HepG2 (cell line): Measurements from ENCODE around the gene ANKRD6. TPM values are rescaled to one million over a fixed set of nuclear protein-coding genes. Genes with fewer than 3 reads are reported as not detected.
A peak's percentile ranks its signal among the peaks of the same experiment; 100 is the strongest.

ENCODE experiments used
- ATAC-seq: fragments of 200-7000 bp; cut with Tn5 transposase; 3 replicates; pipeline ENCODE4 v1.9.1; 2020; ENCODE audit warnings: mild to moderate bottlenecking, moderate library complexity
- BruUV-seq: library from RNA; stranded (reverse); fragments of 400-500 nt; replicated peaks from 2 replicates; lab custom pipeline; 2021; lab: Mats Ljungman, UMichigan
- CTCF ChIA-PET: fragments of 300-600 bp; formaldehyde crosslinking; extraction: SDS; loops from one replicate; lab custom pipeline; 2021; ENCODE audit warnings: low total read pairs, inconsistent platforms, low intra/inter-chr PET ratio; lab: Yijun Ruan, JAX
- POLR2A ChIA-PET: fragments of 350-600 bp; sonication (Branson Sonifier 250); formaldehyde crosslinking; loops from one replicate; lab custom pipeline; 2020; ENCODE audit warnings: antibody characterized with exemption, inconsistent platforms; lab: Yijun Ruan, JAX
- DNase-seq: peaks from one replicate; pipeline ENCODE4 v3.0.0-alpha.2; 2015; ENCODE audit warnings: low spot score
- FAIRE-seq: peaks from 3 replicates; lab custom pipeline; 2011; peaks lifted over from hg19 to GRCh38; lab: Jason Lieb, UNC
- H2AFZ ChIP-seq: one replicate; pipeline ENCODE4 v1.6.1; 2011; ENCODE audit warnings: low read length, inconsistent platforms
- H3K27ac ChIP-seq: fragments of 300-600 bp; 3 replicates; pipeline ENCODE4 v1.8.0; 2011; ENCODE audit warnings: mixed run types, mild to moderate bottlenecking, mixed read lengths, low read length, inconsistent platforms; ENCODE audit not compliant: insufficient read depth; ENCODE audit errors: extremely low read length
- H3K27me3 ChIP-seq, 2 experiments: fragments of 200-600 bp in 1 of 2; 2 replicates in 1 of 2; 3 replicates in 1 of 2; pipeline versions ENCODE4 v1.6.0 to v1.8.0; 2011; ENCODE audit warnings: low read length in 2 of 2, mild to moderate bottlenecking in 2 of 2, moderate library complexity in 2 of 2, inconsistent platforms in 1 of 2; ENCODE audit not compliant: insufficient read depth in 2 of 2, control insufficient read depth in 1 of 2
- H3K36me3 ChIP-seq, 2 experiments: fragments of 200-600 bp in 1 of 2; replicated peaks in 1 of 2; 2 replicates in 1 of 2; 3 replicates in 1 of 2; pipeline versions ENCODE4 v1.5.1 to v1.8.0; 2011; ENCODE audit warnings: low read length in 2 of 2, inconsistent platforms in 1 of 2; ENCODE audit not compliant: insufficient read depth in 2 of 2, control insufficient read depth in 1 of 2
- H3K4me1 ChIP-seq: 2 replicates; pipeline ENCODE4 v1.5.1; 2012; ENCODE audit warnings: low read length, inconsistent platforms; ENCODE audit not compliant: insufficient read depth
- H3K4me2 ChIP-seq: 2 replicates; pipeline ENCODE4 v1.6.0; 2011; ENCODE audit warnings: low read depth, low read length, inconsistent platforms
- H3K4me3 ChIP-seq, 3 experiments: fragments of 200-600 bp in 1 of 3; sonication (generic), shearing (Covaris generic) in 1 of 3; replicated peaks in 1 of 3; 2 replicates each; pipeline ENCODE4 v1.5.1; 2011 to 2016; ENCODE audit warnings: low read length in 3 of 3, inconsistent platforms in 2 of 3, low read depth in 2 of 3, mild to moderate bottlenecking in 2 of 3, control low read depth in 1 of 3, mixed read lengths in 1 of 3; ENCODE audit not compliant: insufficient read depth in 1 of 3
- H3K79me2 ChIP-seq: one replicate; pipeline ENCODE4 v1.6.1; 2011; ENCODE audit warnings: low read length, inconsistent platforms; ENCODE audit not compliant: insufficient read depth
- H3K9ac ChIP-seq: 2 replicates; pipeline ENCODE4 v1.6.0; 2011; ENCODE audit warnings: mild to moderate bottlenecking, low read depth, low read length, inconsistent platforms; ENCODE audit not compliant: insufficient read depth
- H3K9me3 ChIP-seq: 2 replicates; pipeline ENCODE4 v1.5.1; 2012; ENCODE audit warnings: mild to moderate bottlenecking, low read length
- H4K20me1 ChIP-seq: 2 replicates; pipeline ENCODE4 v1.6.0; 2011; ENCODE audit warnings: inconsistent platforms, mild to moderate bottlenecking, low read length, moderate library complexity; ENCODE audit not compliant: insufficient read depth
- CENPT ChIP-seq: sonication (generic); formaldehyde crosslinking; IDR thresholded peaks from 2 replicates; pipeline ENCODE4 v1.8.0; 2022; ENCODE audit warnings: low read depth, mild to moderate bottlenecking, moderate library complexity, missing genetic modification reagents
- GATAD1 ChIP-seq: IDR thresholded peaks from 2 replicates; pipeline ENCODE4 v1.6.1; 2016; ENCODE audit warnings: missing genetic modification reagents, missing compliant biosample characterization
- HMG20B ChIP-seq: conservative IDR thresholded peaks from 2 replicates; pipeline ENCODE4 v1.6.1; 2016; ENCODE audit warnings: missing genetic modification reagents, missing compliant biosample characterization
- MAFK ChIP-seq, 2 experiments: IDR thresholded peaks in 1 of 2; conservative IDR thresholded peaks in 1 of 2; 2 replicates each; pipeline ENCODE4 v1.6.1; 2011; ENCODE audit warnings: improper control_type of control experiment in 2 of 2, low read length in 2 of 2
- MTA3 ChIP-seq: sonication (generic); formaldehyde crosslinking; IDR thresholded peaks from 2 replicates; pipeline ENCODE4 v1.4.0; 2020; ENCODE audit warnings: missing genetic modification reagents
- PRMT3 ChIP-seq: sonication (generic); formaldehyde crosslinking; IDR thresholded peaks from 2 replicates; pipeline ENCODE4 v1.8.1; 2022; ENCODE audit warnings: low read depth, mild to moderate bottlenecking, moderate library complexity, missing genetic modification reagents, borderline replicate concordance
- RBAK ChIP-seq: sonication (generic); formaldehyde crosslinking; IDR thresholded peaks from 2 replicates; pipeline ENCODE4 v1.5.1; 2020; ENCODE audit warnings: mild to moderate bottlenecking, missing genetic modification reagents
- SRSF9 ChIP-seq: fragments of 200-400 bp; formaldehyde crosslinking; IDR thresholded peaks from 2 replicates; pipeline ENCODE4 v1.6.1; 2018; ENCODE audit warnings: borderline replicate concordance, mild to moderate bottlenecking, low read depth, low read length; ENCODE audit not compliant: insufficient read depth, poor library complexity, severe bottlenecking
- ZBTB46 ChIP-seq: sonication (generic); formaldehyde crosslinking; IDR thresholded peaks from 2 replicates; pipeline ENCODE4 v1.4.0; 2020; ENCODE audit warnings: mild to moderate bottlenecking, missing genetic modification reagents, borderline replicate concordance
- ZNF275 ChIP-seq: sonication (generic); formaldehyde crosslinking; IDR thresholded peaks from 2 replicates; pipeline ENCODE4 v1.8.0; 2022; ENCODE audit warnings: missing genetic modification reagents, mild to moderate bottlenecking, inconsistent platforms, borderline replicate concordance
- ZNF280B ChIP-seq: sonication (generic); formaldehyde crosslinking; IDR thresholded peaks from 2 replicates; pipeline ENCODE4 v1.5.0; 2020; ENCODE audit warnings: missing genetic modification reagents, mild to moderate bottlenecking, borderline replicate concordance
- ZNF580 ChIP-seq: IDR thresholded peaks from 2 replicates; pipeline ENCODE4 v1.6.1; 2016; ENCODE audit warnings: low read depth, borderline replicate concordance
- WGBS: methylation state at CpG from one replicate; pipeline ENCODE4 v1.1.6; 2017; ENCODE audit warnings: low lambda C conversion rate; 5-methylcytosine and 5-hydroxymethylcytosine counted together
- in situ Hi-C: cut with HindIII; loops from 2 replicates; pipeline ENCODE4 v1.10.0; 2017; ENCODE audit warnings: low pct_unique_long_range_greater_than_20kb; ENCODE audit not compliant: extremely low pct_ligation_motif_present
- intact Hi-C: fragments of 100-400 bp; cut with micrococcal nuclease; formaldehyde crosslinking; loops from one replicate; pipeline ENCODE4 v1.10.0; 2022; ENCODE audit not compliant: unreplicated experiment
- polyA plus RNA-seq, 8 experiments: library from polyadenylated mRNA; depleted of rRNA in 3 of 8; stranded (reverse) in 7 of 8; unstranded in 1 of 8; fragments of >200 nt; fragmentation: Illumina TruSeq in 4 of 8; extraction: Trizol in 4 of 8; gene quantifications; 2 replicates each; pipeline versions ENCODE4 v1.2.1 to v1.2.3, GENCODE V29; 2011 to 2016; ENCODE audit warnings: low read depth in 4 of 8, missing spikeins in 1 of 8, mixed read lengths in 1 of 8; ENCODE audit not compliant: insufficient read depth in 1 of 8
- total RNA-seq, 5 experiments: library from RNA; depleted of rRNA; stranded (reverse); fragments of >200 nt; fragmentation: Illumina TruSeq; extraction: Trizol; gene quantifications; 2 replicates each; pipeline ENCODE4 v1.2.3, GENCODE V29; 2016; ENCODE audit warnings: low read depth in 1 of 5
- TF ChIP-seq, protein P1 (sequence below): sonication (generic); formaldehyde crosslinking; IDR thresholded peaks from 2 replicates; pipeline ENCODE4 v1.5.0; 2020; ENCODE audit warnings: mild to moderate bottlenecking, low read depth, missing genetic modification reagents, borderline replicate concordance

ANKRD6 gene
- total and polyA plus RNA-seq, 2 of the 13 experiments (the other 11 are each of a cell fraction or from before 2014, with no cell fraction given): 0.18 to 0.36 TPM

- no peak overlapping the region for H3K4me2 ChIP-seq
Measured at GRCh38 chr6:89436226-89436625, 3.3 kb downstream of the ANKRD6 start.

DNA sequence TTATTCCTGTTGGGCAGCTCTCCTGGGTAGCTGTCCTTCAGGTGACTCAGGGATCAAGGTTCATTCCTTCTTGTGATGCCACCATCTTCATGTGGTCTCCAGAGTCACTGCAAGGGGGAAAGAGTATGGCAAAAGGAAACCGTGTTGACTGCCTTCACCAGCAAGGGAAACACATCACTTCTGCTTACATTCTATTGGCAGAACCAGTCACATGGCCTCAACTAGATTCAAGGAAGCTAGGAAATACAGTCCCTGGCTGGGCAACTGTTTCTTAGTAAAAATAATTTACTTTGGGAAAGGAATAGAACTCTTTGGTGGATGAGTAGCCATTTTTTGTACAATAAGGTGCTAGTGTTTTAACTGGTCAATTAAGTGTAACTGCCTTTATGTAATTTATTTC is 5.3 kb downstream of the ANKRD6 start:
- CTCF ChIA-PET: no interaction called here
- H3K9me3 ChIP-seq: no peaks in the 10 kb centered on the region
- H3K27ac ChIP-seq: no peak overlapping the region
- H3K36me3 ChIP-seq: no peaks in the 10 kb centered on the region
- intact Hi-C loops (no loop called here), in situ Hi-C loops (no loop called here)
- H3K4me3 ChIP-seq: no peak overlapping the region
- FAIRE-seq (no peak), DNase-seq (no peak), ATAC-seq (no peak)
- 0% methylated on average over 1 of the region's 1 CpG for WGBS
- H3K79me2 ChIP-seq: no peaks in the 10 kb centered on the region
- BruUV-seq: no TSS peak
- POLR2A ChIA-PET: no interaction called here
- no peak overlapping the region for H2AFZ ChIP-seq
- H3K27me3 ChIP-seq: peaks cover 4 to 11% of the 10 kb centered on the region in 2 experiments; a peak in 3 of 5 replicates
- no peaks in the 10 kb centered on the region for H4K20me1 ChIP-seq
- no peak overlapping the region for H3K4me2 ChIP-seq
- peaks cover 7% of the 10 kb centered on the region; the same call in 1 of the 2 replicates for H3K4me1 ChIP-seq
- no peak overlapping the region for H3K9ac ChIP-seq
- no peak for TF ChIP-seq HMG20B (CRISPR knock-in tag)
- no peak for TF ChIP-seq PRMT3
- TF ChIP-seq ZBTB46 (CRISPR knock-in tag): no peak
- TF ChIP-seq ZNF275: no peak
- TF ChIP-seq, protein P1, sequence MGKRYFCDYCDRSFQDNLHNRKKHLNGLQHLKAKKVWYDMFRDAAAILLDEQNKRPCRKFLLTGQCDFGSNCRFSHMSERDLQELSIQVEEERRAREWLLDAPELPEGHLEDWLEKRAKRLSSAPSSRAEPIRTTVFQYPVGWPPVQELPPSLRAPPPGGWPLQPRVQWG: no peak
- no peak for TF ChIP-seq ZNF580 (CRISPR knock-in tag)

More at GRCh38 chr6:89436226-89436625, 3.3 kb downstream of the ANKRD6 start:
- Histone ChIP-seq H3K79me2 (no peaks in the 10 kb centered on the region), H2AFZ (no peak overlapping the region), H4K20me1 (no peaks in the 10 kb centered on the region), H3K4me3 (no peak overlapping the region), H3K4me1 (peaks cover 7% of the 10 kb centered on the region; the same call in 1 of the 2 replicates), H3K9me3 (no peaks in the 10 kb centered on the region), H3K9ac (no peak overlapping the region), H3K27me3 (peaks cover 4 to 12% of the 10 kb centered on the region in 2 experiments; a peak in 3 of 5 replicates), H3K27ac (no peak overlapping the region), H3K36me3 (no peaks in the 10 kb centered on the region)
- DNase-seq: no peak
- no TSS peak for BruUV-seq
- POLR2A ChIA-PET: no interaction called here
- FAIRE-seq: no peak
- no peak for ATAC-seq
- CTCF ChIA-PET: no interaction called here
- intact Hi-C loops (no loop called here), in situ Hi-C loops (no loop called here)
- TF ChIP-seq SRSF9 (no peak), ZNF280B (CRISPR knock-in tag) (no peak), CENPT (CRISPR knock-in tag) (no peak), MAFK (conservative IDR thresholded peaks at IDR 0.05 in 1 of 2, IDR thresholded peaks at IDR 0.05 in 1 of 2; ENCODE audit: low read length in 2 of 2) (0 out of 4 replicates have a peak, but pooled peaks of 1 of the 2 experiments have one; percentile 2), GATAD1 (no peak), RBAK (CRISPR knock-in tag) (no peak), MTA3 (no peak)
- 57% methylated on average over 2 of the region's 2 CpGs for WGBS
